Sigmoid colon (tissue), 7 donors: ENCODE measurements around the gene HOXB6. TPM values are rescaled to one million over a fixed set of nuclear protein-coding genes. Genes with fewer than 3 reads are reported as not detected.

Experiments used
- DNase-seq: peaks from one replicate; pipeline ENCODE4 v3.0.0-alpha.2; 2019
- H3K27ac ChIP-seq, 4 donors: fragments of 200-600 bp; sonication (generic); one replicate each; pipeline ENCODE4 v1.5.1; 2016 to 2019; ENCODE audit warnings: mild to moderate bottlenecking in 1 of 4
- H3K27me3 ChIP-seq, 3 donors: fragments of 200-600 bp; sonication (generic); one replicate each; pipeline ENCODE4 v1.5.1; 2019; ENCODE audit warnings: mild to moderate bottlenecking in 1 of 3
- H3K36me3 ChIP-seq, 4 donors: fragments of 200-600 bp; sonication (generic); one replicate each; pipeline ENCODE4 v1.5.1; 2016 to 2019
- H3K4me1 ChIP-seq, 4 donors: fragments of 200-600 bp; sonication (generic); one replicate each; pipeline ENCODE4 v1.5.1; 2017 to 2019
- H3K4me3 ChIP-seq, 4 donors: fragments of 200-600 bp; sonication (generic); one replicate each; pipeline ENCODE4 v1.5.1; 2017 to 2019; ENCODE audit warnings: mild to moderate bottlenecking in 2 of 4, moderate library complexity in 1 of 4
- H3K9me3 ChIP-seq, 4 donors: fragments of 200-600 bp in 3 of 4; sonication (generic) in 3 of 4; one replicate each; pipeline versions ENCODE4 v1.5.1 to v1.6.1; 2013 to 2019
- CTCF ChIP-seq, 4 experiments: fragments of 450-650 bp in 3 of 4; fragments of 200-600 bp in 1 of 4; IDR thresholded peaks; one replicate each; pipeline ENCODE4 v1.5.1; 2016 to 2019; ENCODE audit warnings: antibody characterized with exemption in 4 of 4, mild to moderate bottlenecking in 3 of 4, moderate library complexity in 2 of 4
- EP300 ChIP-seq, 4 donors: sonication (generic); formaldehyde crosslinking; IDR thresholded peaks; one replicate each; pipeline ENCODE4 v1.6.1; 2017; ENCODE audit warnings: antibody characterized with exemption in 4 of 4
- POLR2A ChIP-seq, 2 donors: fragments of 450-650 bp; IDR thresholded peaks; one replicate each; pipeline ENCODE4 v1.6.1; 2016; ENCODE audit warnings: antibody characterized with exemption in 2 of 2, mild to moderate bottlenecking in 2 of 2, moderate library complexity in 2 of 2
- POLR2AphosphoS5 ChIP-seq, 4 donors: sonication (generic); formaldehyde crosslinking; IDR thresholded peaks; one replicate each; pipeline ENCODE4 v1.6.1; 2017; ENCODE audit warnings: antibody characterized with exemption in 4 of 4
- WGBS, 2 donors: extraction: QIAGEN DNeasy Blood & Tissue Kit; methylation state at CpG; one replicate each; pipeline ENCODE4 v1.1.7; 2013; 5-methylcytosine and 5-hydroxymethylcytosine counted together
- intact Hi-C: fragments of 100-400 bp; cut with DNase I; formaldehyde crosslinking; loops from one replicate; pipeline ENCODE4 v1.15.1; 2023
- polyA plus RNA-seq, 3 donors: library from polyadenylated mRNA; stranded (reverse); fragments of 200-250 nt; gene quantifications; one replicate each; pipeline ENCODE4 v1.2.3, GENCODE V29; 2013
- total RNA-seq, 4 donors: library from RNA; depleted of rRNA; stranded (reverse); fragments of >200 nt; gene quantifications; one replicate each; pipeline ENCODE4 v1.1.0, GENCODE V29; 2016
- donor health status: healthy with polysubstance abuse.
- donor health status: Bipolar disorder and iron deficiency.
- donor health status: healthy.

Gene HOXB6
- total and polyA plus RNA-seq, 7 donors: 6.0 to 28.5 (median 10.2) TPM

- Histone ChIP-seq H3K27ac (peak overlapping the region; percentile 94 to 99 (median 96)), H3K9me3 (no peaks in the 10 kb centered on the region), H3K27me3 (no peaks in the 10 kb centered on the region), H3K36me3 (no peaks in the 10 kb centered on the region), H3K4me3 (peak overlapping the region; percentile 18 to 84 (median 38)), H3K4me1 (peaks cover 0 to 100% (median 97%) of the 10 kb centered on the region in 4 donors)
- WGBS, 2 donors: 38 to 57% methylated on average over 26 of the region's 26 CpGs
- TF ChIP-seq CTCF (IDR thresholded peaks at IDR 0.05) (no peak), POLR2A (IDR thresholded peaks at IDR 0.05) (no peak), EP300 (IDR thresholded peaks at IDR 0.05) (no peak), POLR2AphosphoS5 (IDR thresholded peaks at IDR 0.05) (peak in 3 of 4 donors; percentile 34 to 67 (median 43))
- no peak for DNase-seq
- intact Hi-C loops: no loop called here
These were observed 33.6 kb downstream of the HOXB6 start for GRCh38 chr17:48571024-48571818.

GRCh38 chr17:48570325-48571023, 34.3 kb downstream of the HOXB6 start:
- no peaks in the 10 kb centered on the region for H3K9me3 ChIP-seq
- TF ChIP-seq EP300 (IDR thresholded peaks at IDR 0.05): no peak
- no peak for TF ChIP-seq CTCF (IDR thresholded peaks at IDR 0.05)
- peak in 1 of 4 donors; percentile 16 for TF ChIP-seq POLR2AphosphoS5 (IDR thresholded peaks at IDR 0.05)
- H3K27me3 ChIP-seq: no peaks in the 10 kb centered on the region
- intact Hi-C loops: no loop called here
- H3K36me3 ChIP-seq: no peaks in the 10 kb centered on the region
- no peak for DNase-seq
- 66 to 73% methylated on average over 19 of the region's 19 CpGs for WGBS, 2 donors
- H3K27ac ChIP-seq: peak overlapping the region; percentile 94 to 99 (median 96)
- H3K4me3 ChIP-seq: peak overlapping the region; percentile 18 to 84 (median 38)
- H3K4me1 ChIP-seq: peaks cover 0 to 100% (median 97%) of the 10 kb centered on the region in 4 donors

GRCh38 chr17:48569674-48570324, 35.0 kb downstream of the HOXB6 start:
- TF ChIP-seq POLR2AphosphoS5 (IDR thresholded peaks at IDR 0.05) (no peak), CTCF (IDR thresholded peaks at IDR 0.05) (peak in 1 of 4 experiments; percentile 25)
- intact Hi-C loops: no loop called here
- Histone ChIP-seq H3K27ac (peak overlapping the region; percentile 94 to 99 (median 96)), H3K4me1 (peaks cover 0 to 100% (median 97%) of the 10 kb centered on the region in 4 donors), H3K27me3 (no peaks in the 10 kb centered on the region), H3K36me3 (no peaks in the 10 kb centered on the region), H3K4me3 (peak overlapping the region; percentile 18 to 84 (median 38)), H3K9me3 (no peaks in the 10 kb centered on the region)
- DNase-seq: no peak
- 73 to 81% methylated on average over 6 of the region's 6 CpGs for WGBS, 2 donors

GRCh38 chr17:48569240-48569582, 35.6 kb downstream of the HOXB6 start:
- peaks cover 0 to 100% (median 97%) of the 10 kb centered on the region in 4 donors for H3K4me1 ChIP-seq
- H3K36me3 ChIP-seq: no peaks in the 10 kb centered on the region
- H3K9me3 ChIP-seq: no peaks in the 10 kb centered on the region
- peak overlapping the region; percentile 18 to 84 (median 36) for H3K4me3 ChIP-seq
- no peak for TF ChIP-seq CTCF (IDR thresholded peaks at IDR 0.05)
- TF ChIP-seq POLR2AphosphoS5 (IDR thresholded peaks at IDR 0.05): no peak
- no peak for TF ChIP-seq POLR2A (IDR thresholded peaks at IDR 0.05)
- TF ChIP-seq EP300 (IDR thresholded peaks at IDR 0.05): no peak
- 60 to 69% methylated on average over 3 of the region's 3 CpGs for WGBS, 2 donors
- intact Hi-C loops: no loop called here
- peak overlapping the region; percentile 94 to 99 (median 96) for H3K27ac ChIP-seq
- DNase-seq: no peak
- H3K27me3 ChIP-seq: no peaks in the 10 kb centered on the region
